H1 (cell line): ENCODE data around the gene FKTN. TPM values are rescaled to one million over a fixed set of nuclear protein-coding genes. Genes with fewer than 3 reads are reported as not detected.
A peak's percentile ranks its signal among the peaks of the same experiment; 100 is the strongest.
"Not testable (repeated sequence)": the region's sequence is repeated elsewhere in the genome, so short reads cannot be mapped to it uniquely, and the experiment has no call there.

Experiments
- CTCF ChIA-PET: fragments of 300-600 bp; sonication (Branson Sonifier 250); formaldehyde crosslinking; loops from one replicate; lab custom pipeline; 2021; ENCODE audit not compliant: partially characterized antibody; lab: Charles Lee
- POLR2A ChIA-PET: fragments of 300-600 bp; sonication (Branson Sonifier 250); formaldehyde crosslinking; loops from one replicate; lab custom pipeline; 2021; ENCODE audit warnings: inconsistent platforms; ENCODE audit not compliant: partially characterized antibody; lab: Charles Lee
- DNase-seq, 2 experiments: peaks; one replicate each; pipeline versions ENCODE4 v3.0.0 to v3.0.0-alpha.2; 2010 to 2022; ENCODE audit warnings: low spot score in 2 of 2, low read depth in 1 of 2, mixed read lengths in 1 of 2
- FAIRE-seq: peaks from 2 replicates; lab custom pipeline; 2011; peaks lifted over from hg19 to GRCh38; lab: Jason Lieb, UNC
- H2AFZ ChIP-seq: 2 replicates; pipeline ENCODE4 v1.8.1; 2012; ENCODE audit warnings: low read length, inconsistent platforms
- H2AK5ac ChIP-seq: 2 replicates; pipeline ENCODE4 v1.6.1; 2013; ENCODE audit warnings: low read depth, low read length
- H2BK120ac ChIP-seq: replicated peaks from 2 replicates; pipeline ENCODE3; 2013; ENCODE audit warnings: low read depth, low read length, inconsistent platforms
- H2BK12ac ChIP-seq: 2 replicates; pipeline ENCODE4 v1.6.1; 2013; ENCODE audit warnings: low read depth, low read length
- H2BK15ac ChIP-seq: 2 replicates; pipeline ENCODE4 v1.6.1; 2013; ENCODE audit warnings: low read length
- H2BK20ac ChIP-seq: 2 replicates; pipeline ENCODE4 v1.6.1; 2013; ENCODE audit warnings: low read length
- H2BK5ac ChIP-seq: 2 replicates; pipeline ENCODE4 v1.6.1; 2013; ENCODE audit warnings: low read depth, low read length
- H3K14ac ChIP-seq: 2 replicates; pipeline ENCODE4 v1.6.1; 2013; ENCODE audit warnings: inconsistent platforms; ENCODE audit not compliant: insufficient read length
- H3K18ac ChIP-seq: 2 replicates; pipeline ENCODE4 v1.6.1; 2013; ENCODE audit warnings: low read length; ENCODE audit errors: extremely low read depth
- H3K23ac ChIP-seq: 2 replicates; pipeline ENCODE4 v1.6.1; 2013; ENCODE audit warnings: inconsistent platforms; ENCODE audit not compliant: insufficient read length
- H3K23me2 ChIP-seq: 2 replicates; pipeline ENCODE4 v1.6.1; 2013; ENCODE audit warnings: low read depth, low read length
- H3K27ac ChIP-seq: 2 replicates; pipeline ENCODE4 v1.6.1; 2011; ENCODE audit warnings: low read depth, low read length, inconsistent platforms
- H3K27me3 ChIP-seq, 4 experiments: replicated peaks in 1 of 4; 1 replicate in 1 of 4; 2 replicates in 3 of 4; pipeline versions ENCODE4 v1.6.1 to v1.8.1; 2011 to 2013; ENCODE audit warnings: low read length in 3 of 4, mild to moderate bottlenecking in 3 of 4, inconsistent platforms in 2 of 4, mixed read lengths in 2 of 4, moderate library complexity in 1 of 4; ENCODE audit not compliant: control insufficient read depth in 3 of 4, insufficient read depth in 3 of 4; ENCODE audit errors: extremely low read depth in 1 of 4
- H3K36me3 ChIP-seq, 4 experiments: 2 replicates each; pipeline versions ENCODE4 v1.6.1 to v1.8.1; 2011 to 2013; ENCODE audit warnings: mild to moderate bottlenecking in 4 of 4, low read length in 3 of 4, moderate library complexity in 2 of 4, control low read depth in 1 of 4, inconsistent platforms in 1 of 4; ENCODE audit not compliant: insufficient read depth in 4 of 4, control insufficient read depth in 2 of 4
- H3K4ac ChIP-seq: replicated peaks from 2 replicates; pipeline ENCODE3; 2013; ENCODE audit warnings: low read length, low read depth, mixed read lengths, inconsistent platforms; ENCODE audit not compliant: insufficient read length
- H3K4me1 ChIP-seq, 4 experiments: replicated peaks in 1 of 4; 1 replicate in 1 of 4; 2 replicates in 3 of 4; pipeline versions ENCODE4 v1.6.1 to v1.8.1; 2011 to 2013; ENCODE audit warnings: low read length in 3 of 4, inconsistent platforms in 2 of 4, mixed read lengths in 1 of 4; ENCODE audit not compliant: insufficient read depth in 4 of 4, control insufficient read depth in 3 of 4
- H3K4me2 ChIP-seq, 2 experiments: 2 replicates each; pipeline versions ENCODE4 v1.6.1 to v1.8.1; 2011 to 2013; ENCODE audit warnings: low read depth in 2 of 2, low read length in 2 of 2, control low read depth in 1 of 2, inconsistent platforms in 1 of 2, mild to moderate bottlenecking in 1 of 2; ENCODE audit not compliant: insufficient read depth in 1 of 2
- H3K4me3 ChIP-seq, 4 experiments: fragments of 200-600, 300-600 bp in 1 of 4; sonication (generic), shearing (Covaris generic), sonication (Bioruptor Twin) in 1 of 4; 2 replicates each; pipeline versions ENCODE4 v1.5.1 to v1.8.1; 2011 to 2016; ENCODE audit warnings: low read length in 4 of 4, low read depth in 3 of 4, control low read depth in 2 of 4, inconsistent platforms in 2 of 4, mild to moderate bottlenecking in 2 of 4, mixed read lengths in 1 of 4, moderate library complexity in 1 of 4; ENCODE audit not compliant: insufficient read depth in 2 of 4; ENCODE audit errors: extremely low read depth in 1 of 4
- H3K56ac ChIP-seq: replicated peaks from 2 replicates; pipeline ENCODE3; 2013; ENCODE audit warnings: low read depth, mild to moderate bottlenecking, mixed read lengths, low read length, inconsistent platforms; ENCODE audit not compliant: insufficient read length
- H3K79me1 ChIP-seq: 2 replicates; pipeline ENCODE4 v1.6.1; 2013; ENCODE audit warnings: low read depth, low read length, control low read depth
- H3K79me2 ChIP-seq, 2 experiments: 2 replicates each; pipeline versions ENCODE4 v1.6.1 to v1.8.1; 2012 to 2013; ENCODE audit warnings: low read length in 2 of 2, mild to moderate bottlenecking in 2 of 2, inconsistent platforms in 1 of 2; ENCODE audit not compliant: insufficient read depth in 2 of 2, control insufficient read depth in 1 of 2
- H3K9ac ChIP-seq, 4 experiments: replicated peaks in 1 of 4; 1 replicate in 1 of 4; 2 replicates in 3 of 4; pipeline versions ENCODE4 v1.6.1 to v1.8.1; 2011 to 2013; ENCODE audit warnings: low read depth in 3 of 4, low read length in 3 of 4, control low read depth in 2 of 4, mild to moderate bottlenecking in 2 of 4, moderate library complexity in 2 of 4, inconsistent platforms in 1 of 4; ENCODE audit errors: extremely low read depth in 1 of 4
- H3K9me3 ChIP-seq, 2 experiments: 2 replicates each; pipeline versions ENCODE4 v1.6.1 to v1.8.1; 2012 to 2013; ENCODE audit warnings: mild to moderate bottlenecking in 2 of 2, moderate library complexity in 2 of 2, control low read depth in 1 of 2, inconsistent platforms in 1 of 2, low read depth in 1 of 2, low read length in 1 of 2, mixed read lengths in 1 of 2; ENCODE audit not compliant: insufficient read depth in 2 of 2
- H4K20me1 ChIP-seq, 2 experiments: replicated peaks in 1 of 2; 2 replicates each; pipeline versions ENCODE3 to v1.8.1; 2011 to 2013; ENCODE audit warnings: inconsistent platforms in 2 of 2, low read length in 2 of 2, mild to moderate bottlenecking in 1 of 2; ENCODE audit not compliant: insufficient read depth in 2 of 2, control insufficient read depth in 1 of 2
- H4K5ac ChIP-seq: 2 replicates; pipeline ENCODE4 v1.6.1; 2013; ENCODE audit warnings: low read length, low read depth, mixed read lengths, inconsistent platforms; ENCODE audit not compliant: insufficient read length
- H4K8ac ChIP-seq: 2 replicates; pipeline ENCODE4 v1.8.0; 2013; ENCODE audit warnings: mild to moderate bottlenecking, moderate library complexity, low read length, inconsistent platforms; ENCODE audit not compliant: insufficient read depth; ENCODE audit errors: extremely low read depth
- H4K91ac ChIP-seq: replicated peaks from 2 replicates; pipeline ENCODE3; 2013; ENCODE audit warnings: low read length, mixed read lengths, inconsistent platforms; ENCODE audit not compliant: insufficient read length
- RBBP5 ChIP-seq: IDR thresholded peaks from 2 replicates; pipeline ENCODE4 v1.7.1; 2012; ENCODE audit warnings: low read depth, mild to moderate bottlenecking, inconsistent platforms, low read length, moderate library complexity, borderline replicate concordance
- YY1 ChIP-seq: IDR thresholded peaks from 2 replicates; pipeline ENCODE4 v1.6.1; 2011; ENCODE audit warnings: low read depth, mild to moderate bottlenecking, low read length
- WGBS, 2 experiments: shearing (Covaris generic) in 1 of 2; methylation state at CpG; one replicate each; pipeline versions ENCODE4 v1.1.6 to v1.1.7; 2013 to 2015; ENCODE audit warnings: low lambda C conversion rate in 2 of 2, mixed read lengths in 2 of 2, inconsistent platforms in 1 of 2, low coverage in 1 of 2, missing lambda C conversion rate in 1 of 2; ENCODE audit not compliant: insufficient replicate concordance in 2 of 2, insufficient coverage in 1 of 2, insufficient read length in 1 of 2; ENCODE audit errors: extremely low coverage in 1 of 2, missing lambda C conversion rate in 1 of 2; 5-methylcytosine and 5-hydroxymethylcytosine counted together
- polyA plus RNA-seq, 7 experiments: library from polyadenylated mRNA; depleted of rRNA in 3 of 7; stranded (reverse) in 5 of 7; unstranded in 2 of 7; fragments of >200 nt in 5 of 7; fragments of 200-250 nt in 2 of 7; gene quantifications; 1 replicate in 5 of 7; 2 replicates in 1 of 7; 4 replicates in 1 of 7; pipeline versions ENCODE4 v1.2.1 to v1.2.3, GENCODE V29; 2011 to 2013; ENCODE audit warnings: missing spikeins in 2 of 7, mixed read lengths in 2 of 7
- total RNA-seq: library from RNA; stranded (reverse); fragmentation: NEBNext Ultra II Directional; extraction: Animal tissue kit (Norgen Biotek cat#: 25700); gene quantifications from 2 replicates; pipeline ENCODE4 v1.2.1, GENCODE V29; 2021
- TF ChIP-seq, protein P1 (sequence below): IDR thresholded peaks from 2 replicates; pipeline ENCODE4 v1.6.1; 2012; ENCODE audit warnings: inconsistent platforms

Gene FKTN
- total and polyA plus RNA-seq, 2 of the 8 experiments (the other 6 are each of a cell fraction or from before 2014, with no cell fraction given) = 2.7 to 13.4 TPM

DNA sequence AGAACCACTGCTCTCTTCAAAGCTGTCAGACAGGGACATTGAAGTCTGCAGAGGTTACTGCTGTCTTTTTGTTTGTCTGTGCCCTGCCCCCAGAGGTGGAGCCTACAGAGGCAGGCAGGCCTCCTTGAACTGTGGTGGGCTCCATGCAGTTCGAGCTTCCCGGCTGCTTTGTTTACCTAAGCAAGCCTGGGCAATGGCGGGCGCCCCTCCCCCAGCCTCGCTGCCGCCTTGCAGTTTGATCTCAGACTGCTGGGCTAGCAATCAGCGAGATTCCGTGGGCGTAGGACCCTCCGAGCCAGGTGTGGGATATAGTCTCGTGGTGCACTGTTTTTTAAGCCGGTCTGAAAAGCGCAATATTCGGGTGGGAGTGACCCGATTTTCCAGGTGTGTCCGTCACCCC lies 23.6 kb downstream of the FKTN start:
- H3K79me1 ChIP-seq, H2BK15ac ChIP-seq: not testable (repeated sequence)

More for the DNA sequence above, 23.6 kb downstream of the FKTN start:
- H3K27ac ChIP-seq, FAIRE-seq, H3K4ac ChIP-seq, H3K23ac ChIP-seq, H3K79me2 ChIP-seq, H4K91ac ChIP-seq, H3K4me1 ChIP-seq, H3K27me3 ChIP-seq, H3K23me2 ChIP-seq, H4K20me1 ChIP-seq, H2AFZ ChIP-seq, H3K9me3 ChIP-seq, H2BK120ac ChIP-seq, H3K36me3 ChIP-seq, H3K18ac ChIP-seq, H4K5ac ChIP-seq, H3K56ac ChIP-seq, H2AK5ac ChIP-seq, H3K14ac ChIP-seq, H2BK20ac ChIP-seq: not testable (repeated sequence)
- 0 out of 2 replicates have a peak, but pooled peaks have one; percentile 39 for TF ChIP-seq RBBP5
- 0 out of 2 replicates have a peak, but pooled peaks have one; percentile 23 for TF ChIP-seq YY1
- TF ChIP-seq, protein P1, sequence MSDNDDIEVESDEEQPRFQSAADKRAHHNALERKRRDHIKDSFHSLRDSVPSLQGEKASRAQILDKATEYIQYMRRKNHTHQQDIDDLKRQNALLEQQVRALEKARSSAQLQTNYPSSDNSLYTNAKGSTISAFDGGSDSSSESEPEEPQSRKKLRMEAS = peak; percentile 25; the same call in 1 of the 2 replicates
- WGBS, 2 experiments = 37% methylated on average over 12 of the region's 16 CpGs; no CpG with 5 or more reads in 1 of the 2 experiments
- Histone ChIP-seq H2BK5ac (0 out of 2 replicates have a peak overlapping the region, but pooled peaks have one; percentile 60), H3K9ac (peak overlapping the region in 3 of 4 experiments; percentile 44 to 66 (median 51); a peak in 5 of 7 replicates), H4K8ac (peak overlapping the region; percentile 86; the same call in 1 of the 2 replicates), H2BK12ac (peak overlapping the region; percentile 27; the same call in 1 of the 2 replicates), H3K4me2 (peak overlapping the region; percentile 46 to 68; a peak in 3 of 4 replicates), H3K4me3 (peak overlapping the region in 3 of 4 experiments; percentile 17 to 45 (median 34); a peak in 4 of 8 replicates)
- ChIA-PET CTCF (interaction anchor here (1.1 to 2.3 kb wide), 3 partner anchors 10 to 260 kb away, joined by 3 to 5 read pairs (median 3); no protein-coding TSS in a partner anchor), POLR2A (interaction anchor here (0.6 kb wide), 1 partner anchor 25 kb away, joined by 3 read pairs; no protein-coding TSS in a partner anchor)
- DNase-seq = peak in 1 of 2 experiments; percentile 60
